Endothelial cell of hepatic sinusoid (primary cell): Measurements from ENCODE around the gene SMIM12.

Experiments used
- in situ Hi-C: cut with HindIII; loops from 2 replicates; pipeline ENCODE4 v1.10.0; 2017; ENCODE audit warnings: low sequenced_read_pairs

SMIM12 gene, protein sequence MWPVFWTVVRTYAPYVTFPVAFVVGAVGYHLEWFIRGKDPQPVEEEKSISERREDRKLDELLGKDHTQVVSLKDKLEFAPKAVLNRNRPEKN

DNA sequence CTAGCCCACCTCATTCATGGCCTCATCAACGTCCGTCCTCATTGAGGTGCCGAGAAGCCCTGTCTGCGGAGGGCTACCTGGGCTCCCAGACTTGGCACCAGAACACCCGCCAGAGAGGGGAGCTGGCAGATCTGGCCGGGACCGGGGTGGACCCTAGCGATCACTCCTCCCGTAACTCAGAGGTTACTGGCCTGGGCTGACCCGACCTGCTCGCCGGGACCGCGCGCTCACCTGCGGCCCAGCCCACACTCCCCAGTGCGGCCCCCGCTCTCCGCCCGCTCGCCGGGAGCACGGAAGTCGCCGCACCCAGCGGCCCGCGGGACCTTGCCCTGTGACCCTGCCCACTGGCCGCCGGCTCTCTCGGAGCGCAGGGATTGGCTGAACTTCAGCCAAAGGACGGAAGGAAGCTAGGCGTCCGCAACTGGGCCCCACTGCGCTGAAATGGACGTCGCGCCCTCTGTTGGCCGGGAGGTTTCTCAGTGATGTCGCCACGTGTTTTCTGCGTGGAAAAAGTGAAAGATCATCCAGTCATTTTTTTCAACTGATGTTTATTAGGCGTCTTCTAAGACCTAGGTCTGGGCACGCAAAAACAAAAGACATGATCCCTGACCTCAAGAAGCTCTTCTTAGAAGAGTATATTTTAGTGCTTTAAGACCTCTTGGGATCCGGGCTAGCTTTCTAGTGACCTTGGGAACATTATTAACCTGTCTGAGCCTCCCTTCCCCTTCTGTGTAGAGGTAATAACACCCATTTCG, at the start of gene SMIM12:
Gene SMIM12, minus strand, starts transcription at position 304 of the 755 bp plus-strand sequence. CDS start 3,772 bp downstream, outside the sequence.
- in situ Hi-C loops, result loop anchor here (5.0 kb wide), 1 partner anchor 323 kb away; no protein-coding TSS in a partner anchor

DNA sequence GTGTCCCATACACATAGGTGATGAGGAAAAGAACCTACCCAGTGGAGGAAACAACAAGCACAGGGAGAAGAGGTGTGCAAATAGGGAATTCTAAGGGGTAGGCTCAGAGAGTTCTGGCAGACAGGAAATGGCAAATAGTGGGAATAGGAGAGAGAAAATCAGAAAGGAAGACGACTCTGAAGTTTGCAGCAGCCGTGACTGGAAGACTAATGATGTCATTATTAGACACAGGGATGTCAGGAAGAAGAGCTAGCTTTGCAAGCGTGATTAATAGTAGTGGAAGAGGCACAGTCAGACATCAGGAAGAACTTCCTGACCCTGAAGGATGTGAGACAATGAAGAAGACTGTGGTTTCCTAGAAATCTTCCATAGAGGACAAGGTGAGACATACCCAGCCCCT, 48.8 kb upstream of the SMIM12 start:
- in situ Hi-C loops, result no loop called here

DNA sequence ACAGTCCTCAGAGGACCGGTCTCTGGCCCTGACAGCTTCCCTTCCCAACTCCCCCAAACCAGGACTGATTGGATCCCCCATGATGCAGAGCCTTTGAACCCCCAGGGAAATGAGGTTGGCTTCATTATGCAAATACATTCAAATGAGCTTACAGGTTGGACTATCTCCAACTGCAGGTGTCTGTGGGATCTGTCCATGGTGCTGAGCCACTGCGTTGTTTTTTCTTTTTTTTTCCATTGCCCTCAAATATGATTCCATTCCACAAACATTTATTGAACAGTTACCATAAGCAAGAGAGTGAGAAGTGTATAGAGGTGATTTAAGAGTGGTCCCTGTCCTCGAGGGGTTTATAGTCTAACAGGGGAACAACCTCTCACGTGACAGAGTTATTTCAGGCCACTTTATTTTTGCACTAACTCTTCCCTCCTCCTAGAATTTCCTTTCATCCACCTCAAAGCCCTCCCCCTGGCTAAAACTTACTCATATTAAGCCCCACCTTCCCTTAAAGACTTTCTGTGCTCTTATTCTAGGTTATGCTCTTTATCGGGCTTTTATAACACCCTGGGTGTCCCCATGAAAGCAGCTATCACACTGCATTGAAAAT, 48.0 kb upstream of the SMIM12 start:
- in situ Hi-C loops, result no loop called here

DNA sequence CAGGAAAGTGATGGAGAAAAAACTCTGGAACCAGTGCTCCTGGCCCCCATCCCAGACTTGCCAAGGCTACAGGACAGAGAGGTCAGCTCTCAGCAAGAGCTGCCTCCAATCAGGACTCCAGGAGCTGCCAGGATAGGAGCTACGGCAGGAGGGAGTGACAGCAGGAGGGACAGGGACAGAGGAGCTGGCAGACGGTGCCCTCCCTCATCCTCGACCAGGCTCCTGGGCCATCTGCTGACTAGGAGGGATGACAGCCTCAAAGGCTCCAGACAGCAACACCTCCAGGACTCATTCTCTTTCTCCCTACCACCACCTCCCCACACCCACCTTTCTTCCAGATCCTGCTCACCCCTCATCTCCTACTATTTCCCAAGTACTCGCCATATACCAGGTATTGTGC, 47.2 kb upstream of the SMIM12 start:
- in situ Hi-C loops, result no loop called here

DNA sequence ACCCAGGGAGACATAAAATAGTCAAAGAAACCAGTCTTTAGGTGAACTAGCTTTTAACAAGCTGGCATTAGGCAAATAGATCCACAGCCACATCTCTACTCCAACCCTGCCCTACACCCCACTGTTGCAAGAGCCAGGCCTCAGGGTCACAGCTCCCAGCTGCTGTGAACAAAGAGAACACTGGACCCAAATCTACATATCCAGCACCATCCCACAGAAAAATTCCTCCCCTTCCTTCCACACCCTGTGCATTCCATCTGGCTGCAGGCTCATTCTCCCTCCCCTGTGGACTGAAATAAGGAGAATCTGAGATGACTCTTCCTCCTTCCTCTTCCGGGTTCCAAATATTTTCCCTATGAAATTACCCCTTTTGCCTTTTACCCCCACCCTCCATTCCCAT, 46.7 kb upstream of the SMIM12 start:
- in situ Hi-C loops, result no loop called here

DNA sequence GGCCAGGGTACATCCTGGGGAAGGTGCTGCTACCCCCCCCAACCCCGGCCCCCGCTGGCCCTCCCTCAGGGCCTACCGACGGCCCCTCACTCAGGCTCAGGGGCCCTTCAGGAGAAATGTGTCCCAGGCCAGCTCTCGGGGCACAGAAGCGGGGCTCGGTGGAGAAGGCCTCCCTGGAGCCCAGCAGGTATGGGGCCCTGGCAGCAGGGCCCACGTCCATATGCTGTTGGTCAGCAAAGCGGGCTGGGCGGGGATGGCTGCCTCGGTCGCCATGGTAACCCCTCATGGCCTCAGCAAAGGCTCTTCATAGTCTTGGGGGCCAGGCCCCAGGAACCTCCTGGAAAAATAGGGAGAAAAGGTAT, 45.5 kb upstream of the SMIM12 start:
- in situ Hi-C loops, result no loop called here

DNA sequence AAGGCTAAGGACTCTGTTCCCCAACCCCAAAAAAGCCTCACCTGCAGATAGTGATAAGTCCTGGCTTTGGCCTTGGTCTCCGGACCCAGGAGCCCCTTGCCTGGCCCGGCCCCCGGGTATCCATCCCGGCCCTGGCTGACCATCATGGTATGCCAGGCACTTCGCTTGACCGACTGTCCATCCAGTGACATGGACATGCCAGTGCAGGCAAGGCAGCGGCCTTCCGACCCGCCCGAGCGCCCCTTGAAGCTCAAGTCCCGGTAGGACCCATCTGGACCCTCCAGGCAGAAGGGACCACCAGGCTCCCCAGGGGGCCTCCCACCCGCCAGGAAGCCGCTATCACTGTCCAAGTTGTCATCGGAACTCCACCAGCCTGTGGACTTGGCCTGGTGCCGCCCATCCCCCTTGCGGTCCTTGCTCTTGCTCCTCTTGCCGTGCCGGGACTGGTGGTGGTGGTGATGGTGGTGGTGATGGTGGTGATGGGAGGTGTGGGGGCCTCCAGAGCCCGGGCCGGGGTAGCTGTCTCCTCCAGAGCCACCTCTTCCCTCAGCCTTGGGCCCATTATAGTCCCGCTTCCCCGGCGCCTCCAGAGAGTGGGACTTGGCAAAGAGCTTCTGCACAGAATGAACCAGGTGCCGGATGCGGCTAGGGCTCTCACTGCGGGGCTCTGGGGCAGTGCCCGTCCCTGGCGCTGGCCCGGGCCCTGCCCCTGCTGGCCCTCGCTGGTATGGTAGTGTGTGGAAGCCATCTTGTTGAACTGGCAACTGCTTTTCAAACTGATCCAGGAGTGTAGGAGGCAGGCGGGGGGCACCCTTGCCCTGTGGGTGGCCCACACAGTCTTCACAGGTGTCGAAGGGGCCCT, 44.9 kb upstream of the SMIM12 start:
- in situ Hi-C loops, result no loop called here

DNA sequence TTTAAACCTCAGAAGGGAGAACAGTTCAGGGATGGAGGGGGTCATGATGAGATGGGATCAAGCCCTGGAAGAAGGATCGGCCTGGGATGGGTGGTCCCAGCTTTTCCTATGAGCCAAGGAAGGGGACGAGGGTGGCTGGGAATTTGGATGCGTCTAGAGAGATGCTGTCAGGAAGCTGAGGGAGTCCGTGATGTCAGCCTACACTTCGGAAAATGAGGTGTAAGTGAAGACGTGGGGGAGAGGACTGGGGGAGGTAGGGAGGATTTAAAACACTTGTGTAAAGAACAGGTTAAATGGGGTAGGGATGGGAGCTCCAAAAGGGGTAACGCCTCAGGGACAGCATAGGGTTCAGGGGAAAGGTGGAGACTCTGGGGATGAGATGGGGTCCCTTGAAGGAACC, 42.4 kb upstream of the SMIM12 start:
- in situ Hi-C loops, result no loop called here

DNA sequence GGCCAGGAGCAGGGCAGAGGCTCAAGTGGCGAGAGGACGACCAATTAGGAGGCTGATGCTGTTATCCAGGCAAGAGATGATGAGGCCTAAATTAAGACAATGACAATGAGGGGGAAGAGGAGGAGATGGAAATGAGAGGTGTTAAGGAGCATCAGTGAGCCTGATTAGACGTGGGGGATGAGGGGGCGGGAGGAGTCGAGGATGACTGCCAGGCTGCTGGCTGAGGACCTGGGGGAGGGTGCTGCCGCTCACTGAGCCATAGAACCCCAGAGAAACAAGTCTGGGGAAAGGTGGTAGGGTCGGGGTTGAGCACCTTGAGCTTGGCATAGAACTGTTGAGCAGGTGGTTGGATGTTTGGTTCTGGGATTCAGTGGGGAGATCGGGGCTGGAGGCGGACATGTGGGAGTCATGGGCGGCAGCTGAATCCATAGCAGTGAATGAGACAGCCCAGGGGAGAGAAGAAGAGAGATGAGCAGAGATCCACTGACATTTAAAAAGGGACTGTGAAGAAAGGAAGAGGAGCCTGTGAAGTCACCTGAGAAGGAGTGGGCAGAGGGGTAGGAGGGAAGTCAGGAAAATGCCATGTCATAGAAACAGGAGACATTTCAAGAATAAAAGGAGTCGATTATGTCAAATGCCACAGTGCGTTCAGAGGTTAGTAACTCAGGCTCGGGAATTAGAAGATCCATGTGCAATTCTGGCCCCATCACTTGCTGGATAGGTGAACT, 41.4 kb upstream of the SMIM12 start:
- in situ Hi-C loops, result no loop called here

DNA sequence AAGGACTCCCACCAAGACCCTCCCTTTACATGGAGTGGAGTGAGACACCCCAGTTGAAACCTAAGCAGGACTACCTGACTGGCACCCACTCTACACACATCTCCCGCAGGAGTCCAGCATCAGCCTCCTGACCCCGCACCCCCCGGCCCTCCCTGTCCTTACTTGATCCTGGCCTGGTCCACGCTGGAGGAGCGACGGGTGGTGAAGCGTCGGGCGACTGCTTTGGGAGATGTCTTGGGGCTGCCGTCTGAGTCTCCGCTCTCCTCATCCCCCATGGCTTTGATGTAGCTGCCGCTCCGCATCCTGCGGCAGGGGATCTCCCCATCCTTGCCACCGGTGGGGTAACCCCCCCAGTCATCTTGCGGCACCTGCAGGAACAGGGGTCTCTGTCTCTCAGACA, 40.4 kb upstream of the SMIM12 start:
- in situ Hi-C loops, result no loop called here

DNA sequence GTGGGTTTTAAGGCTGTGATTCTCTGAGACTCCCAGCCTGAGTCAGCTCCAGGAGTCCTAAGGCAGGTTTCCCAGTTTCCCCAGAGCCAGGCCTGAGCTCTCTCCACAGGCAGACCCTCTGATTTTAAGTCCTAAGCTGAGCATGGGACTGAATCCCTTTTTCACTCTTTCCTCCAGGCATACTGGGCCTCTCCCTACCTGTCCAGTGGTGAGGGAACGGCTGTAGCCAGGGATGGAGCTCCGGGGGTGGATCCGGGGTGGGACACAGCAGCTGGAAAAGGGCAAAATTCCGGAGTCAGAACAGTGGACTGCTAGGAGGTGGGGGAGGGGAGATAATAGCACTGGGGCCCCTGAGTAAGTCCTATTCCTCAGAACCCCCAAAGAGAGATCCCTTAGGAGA, 39.9 kb upstream of the SMIM12 start:
- in situ Hi-C loops, result no loop called here

DNA sequence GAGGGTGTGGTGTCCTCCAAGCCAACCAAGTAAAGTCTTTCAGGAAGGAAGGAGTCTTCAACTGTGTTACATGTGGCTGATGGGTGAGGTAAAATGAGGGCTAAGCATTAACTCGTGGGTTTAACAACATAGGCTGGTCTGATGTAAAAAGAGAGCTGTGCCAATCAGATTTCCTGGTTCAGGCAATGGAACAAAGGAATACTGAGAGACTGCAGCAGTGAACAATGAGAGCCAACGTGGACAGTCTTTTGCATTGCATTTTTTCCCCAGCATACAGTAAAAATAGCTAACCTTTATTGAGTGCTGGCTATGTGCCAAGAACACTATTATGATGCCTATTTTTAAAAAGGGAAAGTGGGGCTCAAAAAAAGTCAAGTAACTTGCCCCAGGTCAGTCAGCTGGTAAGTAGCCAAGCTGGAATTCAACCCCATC, 38.8 kb upstream of the SMIM12 start:
- in situ Hi-C loops, result no loop called here

DNA sequence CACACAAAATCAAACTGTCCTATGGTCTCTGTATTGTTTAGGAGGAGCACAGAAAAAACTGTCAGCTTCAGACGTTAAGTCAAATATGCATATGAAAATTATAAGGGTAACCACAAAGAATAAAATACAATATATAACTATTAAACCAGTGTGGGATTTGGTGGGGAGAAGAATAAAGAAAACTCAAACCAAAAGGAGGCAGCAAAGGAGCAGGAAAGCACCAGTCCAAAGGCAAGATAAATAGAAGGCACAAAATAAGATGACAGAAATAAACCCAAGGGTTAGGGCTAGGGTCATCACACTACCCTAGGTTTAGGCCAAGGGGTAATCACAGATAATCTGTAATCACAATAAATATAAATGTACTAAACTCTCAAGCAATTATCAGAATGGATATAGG, 37.1 kb upstream of the SMIM12 start:
- in situ Hi-C loops, result no loop called here

DNA sequence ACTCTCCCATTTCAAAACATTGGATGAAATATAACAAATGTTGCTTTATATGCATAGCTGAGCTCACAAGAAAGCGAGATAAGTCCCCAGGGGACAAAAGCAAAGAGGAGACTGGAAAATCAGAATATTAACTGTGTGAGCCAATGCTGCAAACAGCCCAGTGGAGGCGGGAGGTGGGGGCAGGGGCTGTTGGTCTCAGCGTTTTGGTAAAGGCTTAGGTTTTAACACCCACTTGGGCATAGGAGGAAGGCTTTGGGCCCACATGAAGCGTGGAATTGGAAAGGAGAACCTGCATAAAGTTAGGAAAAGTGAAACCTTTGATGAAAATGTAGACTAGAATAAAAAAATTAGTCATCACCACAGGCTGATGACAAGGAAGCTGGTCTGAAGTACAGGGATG, 30.2 kb upstream of the SMIM12 start:
- in situ Hi-C loops, result no loop called here

DNA sequence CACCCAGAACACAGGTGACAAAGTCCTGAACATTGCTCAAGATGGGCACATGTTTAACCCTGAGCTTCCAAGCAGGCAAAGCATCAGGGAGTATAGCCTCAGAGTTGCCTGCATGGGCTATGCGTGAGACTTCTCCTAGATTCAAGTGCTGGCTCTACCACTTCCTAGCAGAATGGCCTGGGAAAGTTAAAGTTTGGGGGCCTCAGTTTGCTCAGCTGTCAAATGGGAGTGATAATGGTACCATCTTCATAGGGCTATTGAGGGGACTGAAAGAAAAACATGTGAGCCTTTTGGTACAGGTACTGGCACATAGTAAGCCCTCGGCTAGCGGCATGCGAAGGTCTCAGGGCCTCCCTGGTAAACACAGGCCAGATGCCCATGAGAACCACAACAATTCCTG, 28.0 kb upstream of the SMIM12 start:
- in situ Hi-C loops, result no loop called here

DNA sequence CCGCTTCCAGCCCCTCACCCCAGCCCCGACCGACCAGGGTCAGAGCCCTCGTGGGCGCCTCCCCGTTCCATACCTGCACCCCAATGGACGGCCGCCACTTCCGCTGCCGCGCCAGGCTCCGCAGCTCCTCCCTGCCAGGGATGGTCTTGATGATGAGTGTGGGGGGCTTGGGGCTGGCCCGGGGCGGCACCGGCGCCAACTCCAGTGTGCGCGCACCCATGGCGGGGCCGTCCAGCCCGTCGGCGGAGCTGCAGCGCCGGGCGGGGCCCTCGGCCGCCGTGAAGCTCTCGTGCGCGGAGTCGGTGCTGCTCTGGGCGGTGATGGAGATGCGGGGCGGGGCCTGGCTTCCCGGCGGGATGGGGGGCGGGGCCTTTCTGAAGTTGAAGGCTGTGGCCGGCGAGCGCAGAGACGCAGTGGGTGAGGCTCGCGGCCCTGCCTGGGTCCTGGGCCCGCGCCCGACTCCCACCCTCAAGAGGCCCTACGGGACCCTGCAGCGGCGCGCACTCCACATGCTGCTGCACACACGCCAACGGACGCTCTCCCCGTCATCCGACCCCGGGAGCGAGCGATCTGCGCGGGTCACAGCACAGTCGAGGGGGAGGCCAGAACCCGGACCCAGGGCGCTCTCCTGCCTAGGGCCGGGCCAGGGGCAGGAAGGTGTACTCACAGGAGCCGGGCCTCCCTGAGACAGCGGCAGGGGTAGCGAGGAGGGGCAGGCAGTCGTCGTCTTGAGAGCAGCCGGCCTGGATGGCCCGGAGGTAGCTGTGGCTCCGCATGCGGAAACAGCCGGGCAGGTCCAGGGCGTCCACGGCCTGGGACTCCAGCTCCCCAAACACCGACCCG, 26.1 kb upstream of the SMIM12 start:
- in situ Hi-C loops, result no loop called here

DNA sequence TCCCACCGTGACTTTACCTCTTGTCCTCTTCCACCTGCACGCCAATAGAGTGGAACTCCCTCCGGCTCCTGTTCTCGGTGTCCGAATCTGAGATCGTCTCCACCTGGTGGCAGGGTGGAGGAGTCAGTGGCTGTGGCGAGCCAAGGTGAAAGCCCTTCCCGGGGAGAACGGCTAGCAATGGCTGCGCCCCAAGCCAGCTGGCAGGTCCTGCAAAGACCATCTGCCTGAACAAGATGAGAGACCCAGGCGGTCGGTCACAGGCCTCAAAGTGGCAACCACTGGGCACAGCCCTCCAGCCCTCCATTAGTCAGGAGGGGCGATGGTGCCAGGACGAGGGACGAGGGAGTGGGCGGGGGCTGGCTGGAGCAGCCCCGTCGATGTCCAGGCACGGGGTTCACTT, 25.4 kb upstream of the SMIM12 start:
- in situ Hi-C loops, result no loop called here

DNA sequence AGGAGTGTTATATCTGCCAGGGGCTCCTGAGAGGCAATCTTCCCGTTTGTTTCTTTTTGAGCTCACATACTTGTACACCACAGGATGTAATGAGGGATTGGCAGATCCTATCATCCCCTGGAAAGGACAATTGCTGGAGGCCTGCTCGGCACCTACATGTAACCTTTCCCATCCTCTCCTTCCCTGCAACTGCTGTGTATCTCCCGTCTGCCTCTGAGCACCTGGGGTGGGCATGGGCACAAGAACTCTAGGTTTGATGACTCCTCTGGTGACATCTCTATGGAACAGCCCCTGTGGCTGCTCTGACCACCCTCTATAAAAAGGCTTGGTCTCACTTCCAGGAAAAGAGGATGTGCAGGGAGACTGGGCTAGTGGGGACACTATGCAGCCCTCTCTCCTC, 25.0 kb upstream of the SMIM12 start:
- in situ Hi-C loops, result no loop called here

DNA sequence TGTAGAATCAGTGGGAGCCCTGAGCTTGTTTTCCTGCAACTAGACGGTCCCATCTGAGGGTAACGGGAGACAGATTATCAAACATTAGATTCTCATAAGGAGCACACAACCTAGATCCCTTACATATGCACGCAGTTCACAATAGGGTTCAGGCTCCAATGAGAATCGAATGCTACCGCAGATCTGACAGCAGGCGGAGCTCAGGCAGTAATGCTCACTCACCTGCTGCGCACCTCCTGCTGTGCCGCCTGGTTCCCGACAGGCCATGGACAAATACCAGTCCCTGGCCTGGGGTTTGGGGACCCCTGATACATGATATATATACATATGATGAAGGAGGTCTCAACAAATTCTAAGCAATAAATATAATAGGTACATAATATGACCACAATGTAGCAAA, 19.7 kb upstream of the SMIM12 start:
- in situ Hi-C loops, result loop anchor here (5.0 kb wide), 2 partner anchors 98 to 127 kb away; no protein-coding TSS in a partner anchor

DNA sequence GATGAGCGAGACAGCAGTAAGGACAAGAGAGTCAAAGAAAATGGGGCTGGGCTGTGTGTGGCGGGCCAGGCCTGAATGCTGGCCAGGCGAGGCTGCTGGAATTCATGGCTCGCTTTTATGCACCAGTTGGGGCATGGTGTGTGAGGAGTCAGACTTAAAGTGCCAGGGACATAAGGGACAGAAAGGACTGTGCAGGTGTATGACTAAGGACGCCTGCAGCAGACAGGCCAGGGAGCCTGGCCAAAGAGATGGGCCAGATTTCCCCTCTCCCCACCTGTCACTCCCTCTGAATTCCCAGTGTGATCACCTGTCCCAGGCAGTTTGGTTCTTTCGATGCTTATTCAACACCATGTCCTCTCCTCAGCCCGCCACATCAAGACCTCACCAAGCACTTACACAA, 16.9 kb upstream of the SMIM12 start:
- in situ Hi-C loops, result loop anchor here (5.0 kb wide), 2 partner anchors 101 to 124 kb away; no protein-coding TSS in a partner anchor
